ENCODE data around the gene CYB561D2. TPM values are rescaled to one million over a fixed set of nuclear protein-coding genes. Genes with fewer than 3 reads are reported as not detected.
A peak's percentile ranks its signal among the peaks of the same experiment; 100 is the strongest.

CYB561D2 gene
- total RNA-seq, 6 donors from 2014 or later = 13.2 to 35.4 (median 26.8) TPM

DNA sequence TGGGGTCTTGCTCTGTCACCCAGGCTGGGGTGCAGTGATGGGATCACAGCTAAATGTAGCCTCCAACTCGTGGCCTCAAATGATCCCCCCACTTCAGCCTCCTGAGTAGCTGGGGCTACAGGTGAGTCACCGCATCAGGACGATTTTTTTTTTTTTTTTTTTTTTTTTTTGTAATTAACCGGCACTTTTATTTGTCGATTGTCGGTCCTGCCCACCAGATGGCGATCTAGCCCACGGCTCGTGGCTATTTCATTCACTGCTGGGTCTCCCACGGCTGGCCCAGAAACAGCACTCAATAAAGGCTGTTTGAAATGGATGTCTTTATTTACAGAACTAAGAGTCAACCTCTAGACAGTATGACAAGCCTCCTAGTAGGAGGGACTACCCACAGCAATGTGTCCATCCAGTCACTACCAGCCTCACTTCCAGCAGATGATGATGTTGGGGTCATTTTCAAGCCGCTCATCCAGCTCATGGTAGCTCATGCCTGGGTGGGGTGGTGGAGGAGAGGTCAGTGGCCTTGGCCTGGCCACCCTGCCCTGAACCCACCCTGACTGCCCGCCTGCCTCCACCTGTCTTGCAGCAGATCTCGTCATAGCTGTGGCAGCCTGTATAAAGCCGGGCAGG is 3.4 kb upstream of the CYB561D2 start:
- TF ChIP-seq EP300 (IDR thresholded peaks at IDR 0.05) = no peak
- TF ChIP-seq, protein P1, sequence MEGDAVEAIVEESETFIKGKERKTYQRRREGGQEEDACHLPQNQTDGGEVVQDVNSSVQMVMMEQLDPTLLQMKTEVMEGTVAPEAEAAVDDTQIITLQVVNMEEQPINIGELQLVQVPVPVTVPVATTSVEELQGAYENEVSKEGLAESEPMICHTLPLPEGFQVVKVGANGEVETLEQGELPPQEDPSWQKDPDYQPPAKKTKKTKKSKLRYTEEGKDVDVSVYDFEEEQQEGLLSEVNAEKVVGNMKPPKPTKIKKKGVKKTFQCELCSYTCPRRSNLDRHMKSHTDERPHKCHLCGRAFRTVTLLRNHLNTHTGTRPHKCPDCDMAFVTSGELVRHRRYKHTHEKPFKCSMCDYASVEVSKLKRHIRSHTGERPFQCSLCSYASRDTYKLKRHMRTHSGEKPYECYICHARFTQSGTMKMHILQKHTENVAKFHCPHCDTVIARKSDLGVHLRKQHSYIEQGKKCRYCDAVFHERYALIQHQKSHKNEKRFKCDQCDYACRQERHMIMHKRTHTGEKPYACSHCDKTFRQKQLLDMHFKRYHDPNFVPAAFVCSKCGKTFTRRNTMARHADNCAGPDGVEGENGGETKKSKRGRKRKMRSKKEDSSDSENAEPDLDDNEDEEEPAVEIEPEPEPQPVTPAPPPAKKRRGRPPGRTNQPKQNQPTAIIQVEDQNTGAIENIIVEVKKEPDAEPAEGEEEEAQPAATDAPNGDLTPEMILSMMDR (IDR thresholded peaks at IDR 0.05) = peak in 5 of 6 experiments; percentile 24 to 56 (median 43)
- TF ChIP-seq POLR2A (IDR thresholded peaks at IDR 0.05) = no peak
- TF ChIP-seq POLR2AphosphoS5 (IDR thresholded peaks at IDR 0.05) = no peak
- Histone ChIP-seq H3K4me1 (peaks cover 34 to 57% (median 39%) of the 10 kb centered on the region in 4 donors), H3K4me3 (no peak overlapping the region), H3K36me3 (peaks cover 0 to 15% (median 13%) of the 10 kb centered on the region in 4 donors), H3K27ac (peak overlapping the region in 1 of 4 donors; percentile 18), H3K27me3 (no peaks in the 10 kb centered on the region), H3K9me3 (no peaks in the 10 kb centered on the region)
- 10 to 28% methylated on average over 11 to 14 of the region's 14 CpGs for WGBS, 2 donors
- DNase-seq = peak; percentile 42 to 73
- ATAC-seq (ENCODE audit: low FRiP score in 2 of 2) = peak in 1 of 2 donors; percentile 20

DNA sequence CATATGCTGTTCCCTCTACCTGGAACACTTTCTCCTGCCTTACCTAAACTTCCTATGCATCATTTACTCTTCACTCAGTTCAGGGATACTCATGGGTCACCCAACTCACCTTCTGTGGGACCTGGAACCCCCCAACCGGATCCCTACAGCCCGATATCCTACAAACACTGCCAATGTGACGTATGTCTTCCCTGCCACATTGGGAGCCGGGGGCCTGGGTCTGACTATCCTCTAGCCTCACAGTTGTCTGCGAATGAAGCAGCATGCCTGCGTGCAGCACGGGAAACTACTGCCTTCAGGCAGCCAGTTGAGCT is 492 bp upstream of the CYB561D2 start:
- TF ChIP-seq POLR2A (IDR thresholded peaks at IDR 0.05) (no peak), EP300 (IDR thresholded peaks at IDR 0.05) (no peak), POLR2AphosphoS5 (IDR thresholded peaks at IDR 0.05) (no peak)
- TF ChIP-seq, protein P1 (IDR thresholded peaks at IDR 0.05) = no peak
- DNase-seq = no peak
- H3K36me3 ChIP-seq = peaks cover 20 to 42% (median 36%) of the 10 kb centered on the region in 4 donors
- WGBS, 2 donors = 8 to 21% methylated on average over 4 to 5 of the region's 7 CpGs
- peaks cover 33 to 69% (median 37%) of the 10 kb centered on the region in 4 donors for H3K4me1 ChIP-seq
- H3K4me3 ChIP-seq = peak overlapping the region; percentile 56 to 86 (median 74)
- H3K27ac ChIP-seq = peak overlapping the region; percentile 89 to 98 (median 92)
- no peaks in the 10 kb centered on the region for H3K27me3 ChIP-seq
- ATAC-seq (ENCODE audit: low FRiP score in 2 of 2) = no peak
- H3K9me3 ChIP-seq = no peaks in the 10 kb centered on the region

DNA sequence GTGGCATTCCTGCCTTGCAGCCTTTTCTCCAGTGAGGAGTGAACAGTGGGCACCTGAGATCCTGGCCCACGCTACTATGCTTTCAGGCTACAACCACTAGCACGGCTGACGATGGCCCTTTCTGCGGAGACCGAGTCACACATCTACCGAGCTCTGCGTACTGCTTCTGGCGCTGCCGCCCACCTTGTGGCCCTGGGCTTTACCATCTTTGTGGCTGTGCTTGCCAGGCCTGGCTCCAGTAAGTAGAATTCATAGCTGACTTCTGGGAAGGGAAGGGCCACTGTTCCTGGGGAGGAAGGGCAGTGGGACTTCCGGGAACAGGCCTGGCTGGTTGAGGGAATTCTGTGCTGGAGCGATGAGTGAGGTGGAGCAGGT is 648 bp downstream of the CYB561D2 start:
- Histone ChIP-seq H3K27me3 (no peaks in the 10 kb centered on the region), H3K27ac (peak overlapping the region; percentile 89 to 98 (median 92)), H3K9me3 (no peaks in the 10 kb centered on the region), H3K4me1 (peaks cover 33 to 69% (median 39%) of the 10 kb centered on the region in 4 donors), H3K36me3 (peaks cover 21 to 54% (median 43%) of the 10 kb centered on the region in 4 donors), H3K4me3 (peak overlapping the region; percentile 56 to 86 (median 74))
- no peak for TF ChIP-seq POLR2A (IDR thresholded peaks at IDR 0.05)
- TF ChIP-seq, protein P1 (IDR thresholded peaks at IDR 0.05) = peak in 1 of 6 experiments; percentile 5
- peak in 1 of 2 donors; percentile 33 for DNase-seq
- ATAC-seq (ENCODE audit: low FRiP score in 2 of 2) = no peak
- 51 to 59% methylated on average over 5 to 11 of the region's 11 CpGs for WGBS, 2 donors

DNA sequence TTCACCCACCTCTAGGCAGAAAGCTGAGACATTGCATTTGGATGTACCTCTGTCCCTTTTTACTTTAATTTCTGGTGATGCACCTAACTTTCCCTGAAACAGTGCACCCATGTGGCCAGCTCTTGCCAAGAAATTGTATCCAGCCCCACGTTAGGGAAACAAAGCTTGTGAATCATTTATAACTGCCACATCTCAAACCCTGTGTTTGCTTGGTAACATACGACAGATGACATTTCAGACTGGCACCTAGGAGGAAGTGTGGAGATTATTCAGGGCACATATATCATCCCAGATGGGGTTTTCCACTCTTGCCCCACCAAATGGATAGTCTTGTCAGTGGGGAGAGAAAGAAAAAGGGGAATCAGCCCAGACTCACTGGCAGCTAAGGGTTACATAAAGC is 2.1 kb downstream of the CYB561D2 start:
- 30 to 35% methylated on average over 2 of the region's 2 CpGs for WGBS, 2 donors
- Histone ChIP-seq H3K9me3 (no peaks in the 10 kb centered on the region), H3K4me1 (peaks cover 47 to 75% (median 50%) of the 10 kb centered on the region in 4 donors)

More for the DNA sequence above, 2.1 kb downstream of the CYB561D2 start:
- Histone ChIP-seq H3K36me3 (peaks cover 21 to 52% (median 39%) of the 10 kb centered on the region in 4 donors), H3K4me3 (no peak overlapping the region), H3K27ac (no peak overlapping the region), H3K27me3 (no peaks in the 10 kb centered on the region)
- ATAC-seq (ENCODE audit: low FRiP score in 2 of 2) (no peak), DNase-seq (no peak)
- TF ChIP-seq, protein P1 (IDR thresholded peaks at IDR 0.05) = no peak
- TF ChIP-seq POLR2A (IDR thresholded peaks at IDR 0.05) = no peak
- TF ChIP-seq EP300 (IDR thresholded peaks at IDR 0.05) = no peak
- no peak for TF ChIP-seq POLR2AphosphoS5 (IDR thresholded peaks at IDR 0.05)

Measured in upper lobe of left lung (tissue), 6 donors.